ENCODE data around the gene MLST8.
"Not testable (repeated sequence)": the region's sequence is repeated elsewhere in the genome, so short reads cannot be mapped to it uniquely, and the experiment has no call there.

Gene MLST8

GRCh38 chr16:2252806-2253148 lies 47.5 kb downstream of the MLST8 start:
- no peak for DNase-seq

GRCh38 chr16:2253293-2253692 lies 48.0 kb downstream of the MLST8 start:
- DNase-seq: no peak

GRCh38 chr16:2256531-2257140 lies 51.4 kb downstream of the MLST8 start:
- no peak for DNase-seq

- DNase-seq: no peak
Observed at GRCh38 chr16:2257726-2258125, 52.5 kb downstream of the MLST8 start.

- DNase-seq: not testable (repeated sequence)
Observed at GRCh38 chr16:2258530-2258929, 53.3 kb downstream of the MLST8 start.

Measured in NCI-H774 (cell line).